ENCODE measurements around the gene CSPG5. TPM values are rescaled to one million over a fixed set of nuclear protein-coding genes. Genes with fewer than 3 reads are reported as not detected.
A peak's percentile ranks its signal among the peaks of the same experiment; 100 is the strongest.

Gene CSPG5
- total and polyA plus RNA-seq, 4 donors: 7.7 to 24.9 (median 10.8) TPM

DNA sequence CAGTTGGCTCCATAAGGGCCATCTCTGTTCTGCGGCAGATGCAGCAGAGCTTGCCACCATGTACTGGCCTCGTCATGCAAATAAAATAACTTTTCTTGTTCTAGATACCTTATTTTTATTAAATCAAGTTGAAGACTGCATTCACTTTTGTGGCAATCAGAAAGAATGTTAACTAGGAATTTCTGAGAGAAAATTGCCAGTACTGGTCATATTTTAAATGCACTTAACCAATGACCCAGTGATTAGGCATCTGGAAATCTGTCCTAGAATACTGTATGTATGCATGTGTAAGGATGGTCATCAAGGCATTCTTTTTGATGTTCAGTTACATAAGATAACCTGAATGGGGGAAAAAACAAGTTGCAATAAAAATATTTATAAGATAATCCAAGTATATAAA is 34.2 kb upstream of the CSPG5 start:
- Histone ChIP-seq H3K9me3 (ENCODE audit: control insufficient read depth in 4 of 4, insufficient read depth in 3 of 4, low read length in 3 of 4) (no peaks in the 10 kb centered on the region), H3K36me3 (ENCODE audit: control insufficient read depth in 4 of 4, insufficient read depth in 4 of 4, low read length in 4 of 4) (peaks cover 17 to 36% (median 29%) of the 10 kb centered on the region in 4 donors), H3K4me3 (no peak overlapping the region), H3K9ac (ENCODE audit: insufficient read depth in 1 of 2, low read length in 2 of 2) (no peak overlapping the region), H3K27me3 (ENCODE audit: control insufficient read depth in 3 of 3, insufficient read depth in 3 of 3, low read length in 2 of 3) (no peaks in the 10 kb centered on the region), H3K4me1 (ENCODE audit: control insufficient read depth in 5 of 5, insufficient read depth in 5 of 5, low read length in 5 of 5) (peaks cover 0 to 22% (median 0%) of the 10 kb centered on the region in 5 donors), H3K27ac (ENCODE audit: low read depth in 1 of 2, low read length in 1 of 2) (no peak overlapping the region)
- WGBS, 2 donors: 75 to 98% methylated on average over 2 of the region's 2 CpGs
- no peak for ATAC-seq (ENCODE audit: insufficient read depth, low FRiP score)
- DNase-seq: no peak
- TF ChIP-seq, protein P1, sequence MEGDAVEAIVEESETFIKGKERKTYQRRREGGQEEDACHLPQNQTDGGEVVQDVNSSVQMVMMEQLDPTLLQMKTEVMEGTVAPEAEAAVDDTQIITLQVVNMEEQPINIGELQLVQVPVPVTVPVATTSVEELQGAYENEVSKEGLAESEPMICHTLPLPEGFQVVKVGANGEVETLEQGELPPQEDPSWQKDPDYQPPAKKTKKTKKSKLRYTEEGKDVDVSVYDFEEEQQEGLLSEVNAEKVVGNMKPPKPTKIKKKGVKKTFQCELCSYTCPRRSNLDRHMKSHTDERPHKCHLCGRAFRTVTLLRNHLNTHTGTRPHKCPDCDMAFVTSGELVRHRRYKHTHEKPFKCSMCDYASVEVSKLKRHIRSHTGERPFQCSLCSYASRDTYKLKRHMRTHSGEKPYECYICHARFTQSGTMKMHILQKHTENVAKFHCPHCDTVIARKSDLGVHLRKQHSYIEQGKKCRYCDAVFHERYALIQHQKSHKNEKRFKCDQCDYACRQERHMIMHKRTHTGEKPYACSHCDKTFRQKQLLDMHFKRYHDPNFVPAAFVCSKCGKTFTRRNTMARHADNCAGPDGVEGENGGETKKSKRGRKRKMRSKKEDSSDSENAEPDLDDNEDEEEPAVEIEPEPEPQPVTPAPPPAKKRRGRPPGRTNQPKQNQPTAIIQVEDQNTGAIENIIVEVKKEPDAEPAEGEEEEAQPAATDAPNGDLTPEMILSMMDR (IDR thresholded peaks at IDR 0.05; ENCODE audit: control extremely low read depth, extremely low read depth): no peak

DNA sequence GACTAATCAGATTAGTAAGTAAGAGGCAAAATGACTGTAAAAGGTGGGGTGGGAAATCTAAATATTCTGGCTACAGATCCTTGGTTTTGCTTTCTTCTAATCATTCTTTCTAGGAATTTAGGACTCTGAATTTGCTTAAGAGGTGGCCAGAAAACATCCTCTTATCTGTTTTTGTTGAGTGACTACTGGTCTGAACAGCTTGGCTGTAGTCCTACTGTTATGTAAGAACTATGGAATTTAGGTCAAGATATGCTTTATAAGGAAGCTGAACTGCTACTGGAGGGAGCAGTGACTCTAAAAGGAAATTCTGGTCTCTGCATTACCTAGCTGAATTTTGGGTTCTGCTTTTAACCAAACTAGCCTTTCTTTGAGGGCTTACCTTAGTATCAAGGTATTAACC is 33.5 kb upstream of the CSPG5 start:
- H3K9me3 ChIP-seq (ENCODE audit: control insufficient read depth in 4 of 4, insufficient read depth in 3 of 4, low read length in 3 of 4): no peaks in the 10 kb centered on the region
- peaks cover 15 to 37% (median 24%) of the 10 kb centered on the region in 4 donors for H3K36me3 ChIP-seq (ENCODE audit: control insufficient read depth in 4 of 4, insufficient read depth in 4 of 4, low read length in 4 of 4)
- ATAC-seq (ENCODE audit: insufficient read depth, low FRiP score) (peak; percentile 58), DNase-seq (peak in 2 of 3 donors; percentile 68 to 86)
- no peaks in the 10 kb centered on the region for H3K27me3 ChIP-seq (ENCODE audit: control insufficient read depth in 3 of 3, insufficient read depth in 3 of 3, low read length in 2 of 3)
- H3K4me3 ChIP-seq: no peak overlapping the region
- H3K9ac ChIP-seq (ENCODE audit: insufficient read depth in 1 of 2, low read length in 2 of 2): no peak overlapping the region
- H3K4me1 ChIP-seq (ENCODE audit: control insufficient read depth in 5 of 5, insufficient read depth in 5 of 5, low read length in 5 of 5): peaks cover 0 to 22% (median 0%) of the 10 kb centered on the region in 5 donors
- TF ChIP-seq, protein P1 (IDR thresholded peaks at IDR 0.05; ENCODE audit: control extremely low read depth, extremely low read depth): no peak
- H3K27ac ChIP-seq (ENCODE audit: low read depth in 1 of 2, low read length in 1 of 2): no peak overlapping the region

DNA sequence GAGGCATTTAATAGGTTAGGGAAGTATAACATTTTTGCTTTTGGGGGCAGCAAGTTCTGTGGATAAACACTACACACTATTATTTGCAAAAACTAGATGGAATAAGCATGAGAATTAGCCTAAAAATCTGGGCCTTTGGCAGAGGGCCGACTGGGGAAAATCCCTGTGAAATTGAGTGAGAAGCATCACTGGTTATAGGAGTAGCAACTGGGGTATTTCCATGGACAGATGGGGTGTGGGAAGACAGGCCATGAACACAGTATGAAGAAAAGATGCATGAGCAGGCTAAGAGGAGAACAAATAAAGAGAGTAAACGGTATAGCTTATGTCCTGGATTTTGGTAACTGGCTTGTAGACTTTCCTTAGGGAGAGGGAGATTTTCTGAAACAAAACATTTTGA is 32.9 kb upstream of the CSPG5 start:
- ATAC-seq (ENCODE audit: insufficient read depth, low FRiP score): no peak
- Histone ChIP-seq H3K27ac (ENCODE audit: low read depth in 1 of 2, low read length in 1 of 2) (no peak overlapping the region), H3K36me3 (ENCODE audit: control insufficient read depth in 4 of 4, insufficient read depth in 4 of 4, low read length in 4 of 4) (peaks cover 15 to 33% (median 23%) of the 10 kb centered on the region in 4 donors), H3K9me3 (ENCODE audit: control insufficient read depth in 4 of 4, insufficient read depth in 3 of 4, low read length in 3 of 4) (no peaks in the 10 kb centered on the region), H3K27me3 (ENCODE audit: control insufficient read depth in 3 of 3, insufficient read depth in 3 of 3, low read length in 2 of 3) (no peaks in the 10 kb centered on the region), H3K4me3 (no peak overlapping the region), H3K9ac (ENCODE audit: insufficient read depth in 1 of 2, low read length in 2 of 2) (no peak overlapping the region), H3K4me1 (ENCODE audit: control insufficient read depth in 5 of 5, insufficient read depth in 5 of 5, low read length in 5 of 5) (peaks cover 0 to 22% (median 0%) of the 10 kb centered on the region in 5 donors)
- 70 to 84% methylated on average over 2 of the region's 2 CpGs for WGBS, 2 donors
- TF ChIP-seq, protein P1 (IDR thresholded peaks at IDR 0.05; ENCODE audit: control extremely low read depth, extremely low read depth): no peak
- no peak for DNase-seq

DNA sequence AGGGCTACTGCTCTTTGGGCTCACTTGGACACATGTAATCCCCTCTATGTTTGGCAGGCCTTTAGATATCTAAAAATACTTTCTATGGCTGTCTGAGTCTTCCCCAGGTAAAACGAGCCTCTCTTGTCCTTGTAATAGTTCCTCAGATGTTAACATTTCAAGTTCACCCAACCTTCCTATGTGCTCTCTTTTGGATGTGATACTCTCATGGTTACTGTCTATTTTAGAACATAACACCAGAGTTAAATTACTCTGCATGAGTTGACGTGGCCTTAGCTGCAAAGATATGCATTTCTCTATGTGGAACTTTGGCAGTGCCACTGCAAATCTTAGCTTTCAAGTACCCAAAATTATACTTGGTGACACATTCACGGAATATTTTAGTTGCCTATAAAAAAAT is 31.9 kb upstream of the CSPG5 start:
- peaks cover 0 to 22% (median 0%) of the 10 kb centered on the region in 5 donors for H3K4me1 ChIP-seq (ENCODE audit: control insufficient read depth in 5 of 5, insufficient read depth in 5 of 5, low read length in 5 of 5)
- peaks cover 18 to 33% (median 24%) of the 10 kb centered on the region in 4 donors for H3K36me3 ChIP-seq (ENCODE audit: control insufficient read depth in 4 of 4, insufficient read depth in 4 of 4, low read length in 4 of 4)
- no peak overlapping the region for H3K4me3 ChIP-seq
- TF ChIP-seq, protein P1 (IDR thresholded peaks at IDR 0.05; ENCODE audit: control extremely low read depth, extremely low read depth): no peak
- 91 to 96% methylated on average over 3 of the region's 3 CpGs for WGBS, 2 donors
- DNase-seq (no peak), ATAC-seq (ENCODE audit: insufficient read depth, low FRiP score) (no peak)
- peak overlapping the region in 1 of 2 donors; percentile 21 for H3K27ac ChIP-seq (ENCODE audit: low read depth in 1 of 2, low read length in 1 of 2)
- H3K27me3 ChIP-seq (ENCODE audit: control insufficient read depth in 3 of 3, insufficient read depth in 3 of 3, low read length in 2 of 3): no peaks in the 10 kb centered on the region
- no peak overlapping the region for H3K9ac ChIP-seq (ENCODE audit: insufficient read depth in 1 of 2, low read length in 2 of 2)
- H3K9me3 ChIP-seq (ENCODE audit: control insufficient read depth in 4 of 4, insufficient read depth in 3 of 4, low read length in 3 of 4): no peaks in the 10 kb centered on the region
